WTC11 (cell line): Measurements from ENCODE around the gene FABP7.

Experiments used
- ELF4 ChIP-seq: sonication (generic); formaldehyde crosslinking; IDR thresholded peaks from 2 replicates; pipeline ENCODE4 v1.8.1; 2022; ENCODE audit warnings: low read depth, mild to moderate bottlenecking, moderate library complexity, missing genetic modification reagents
- GABPB1 ChIP-seq: sonication (generic); formaldehyde crosslinking; IDR thresholded peaks from 2 replicates; pipeline ENCODE4 v1.8.1; 2023; ENCODE audit warnings: mild to moderate bottlenecking, missing genetic modification reagents
- IRF2 ChIP-seq: sonication (generic); formaldehyde crosslinking; IDR thresholded peaks from 2 replicates; pipeline ENCODE4 v1.8.0; 2022; ENCODE audit warnings: low read depth, missing genetic modification reagents, borderline replicate concordance
- JUN ChIP-seq: sonication (generic); formaldehyde crosslinking; IDR thresholded peaks from 2 replicates; pipeline ENCODE4 v1.8.0; 2023; ENCODE audit warnings: mild to moderate bottlenecking, missing genetic modification reagents
- MYBL2 ChIP-seq: sonication (generic); formaldehyde crosslinking; IDR thresholded peaks from 2 replicates; pipeline ENCODE4 v1.8.1; 2023; ENCODE audit warnings: mild to moderate bottlenecking, moderate library complexity, missing genetic modification reagents
- NFYB ChIP-seq: sonication (generic); formaldehyde crosslinking; conservative IDR thresholded peaks from 2 replicates; pipeline ENCODE4 v1.8.0; 2022; ENCODE audit warnings: low read depth, missing genetic modification reagents
- SMAD4 ChIP-seq: sonication (generic); formaldehyde crosslinking; IDR thresholded peaks from 2 replicates; pipeline ENCODE4 v1.8.0; 2022; ENCODE audit warnings: mild to moderate bottlenecking, missing genetic modification reagents
- TEAD4 ChIP-seq: sonication (generic); formaldehyde crosslinking; IDR thresholded peaks from 2 replicates; pipeline ENCODE4 v1.8.0; 2022; ENCODE audit warnings: mild to moderate bottlenecking, missing genetic modification reagents
- ZNF121 ChIP-seq: sonication (generic); formaldehyde crosslinking; IDR thresholded peaks from 2 replicates; pipeline ENCODE4 v1.8.0; 2023; ENCODE audit warnings: missing genetic modification reagents
- ZNF138 ChIP-seq: sonication (generic); formaldehyde crosslinking; conservative IDR thresholded peaks from 2 replicates; pipeline ENCODE4 v1.8.1; 2022; ENCODE audit warnings: mild to moderate bottlenecking, moderate library complexity, missing genetic modification reagents
- ZNF263 ChIP-seq: sonication (generic); formaldehyde crosslinking; IDR thresholded peaks from 2 replicates; pipeline ENCODE4 v1.8.1; 2022; ENCODE audit warnings: low read depth, mild to moderate bottlenecking, moderate library complexity, missing genetic modification reagents
- TF ChIP-seq, protein P1 (sequence below): fragments of 200-600 bp; IDR thresholded peaks from 2 replicates; pipeline ENCODE4 v1.8.0; 2022; ENCODE audit warnings: antibody characterized with exemption
- TF ChIP-seq, protein P2 (sequence below): sonication (generic); formaldehyde crosslinking; IDR thresholded peaks from 2 replicates; pipeline ENCODE4 v1.8.0; 2023; ENCODE audit warnings: missing genetic modification reagents
- TF ChIP-seq, protein P3 (sequence below): sonication (generic); formaldehyde crosslinking; IDR thresholded peaks from 2 replicates; pipeline ENCODE4 v1.8.1; 2023; ENCODE audit warnings: mild to moderate bottlenecking, missing genetic modification reagents

DNA sequence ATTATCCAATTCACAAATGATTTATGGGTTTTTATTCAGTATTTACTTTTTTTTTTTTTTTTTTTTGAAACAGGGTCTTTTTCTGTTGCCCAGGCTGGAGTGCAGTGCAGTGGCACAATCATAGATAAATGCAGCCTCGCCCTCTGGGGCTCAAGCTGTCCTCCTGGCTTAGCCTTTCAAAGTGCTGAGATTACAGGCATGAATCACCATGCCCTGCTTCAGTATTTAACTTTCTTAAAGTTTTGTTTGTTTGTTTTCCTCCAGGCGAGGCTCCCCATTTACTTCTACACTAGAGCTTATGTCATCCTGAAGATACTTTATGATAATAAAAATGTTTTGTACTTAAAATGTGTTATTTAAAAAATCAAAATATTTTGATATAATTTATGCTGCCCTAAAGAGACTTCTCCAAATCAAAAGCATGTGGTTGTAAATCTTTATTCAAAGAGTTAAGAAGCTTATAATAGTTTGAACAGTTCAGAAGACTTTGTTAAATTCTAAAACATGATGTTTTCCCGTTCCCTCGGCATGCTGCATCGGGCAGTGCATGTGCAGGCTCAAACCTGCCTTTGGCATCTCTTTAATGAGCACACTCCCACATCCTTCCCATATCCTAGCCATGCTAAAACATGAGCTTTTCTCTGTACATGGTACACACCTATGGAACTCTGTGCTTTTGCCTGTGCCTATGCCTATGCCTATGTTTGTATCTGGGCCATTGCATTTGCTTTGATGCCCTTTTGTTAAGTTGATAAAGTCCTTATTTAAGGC, 20.6 kb downstream of the FABP7 start:
- TF ChIP-seq MYBL2 (no peak), NFYB (no peak), ZNF263 (CRISPR knock-in tag) (no peak), IRF2 (CRISPR knock-in tag) (no peak), SMAD4 (CRISPR knock-in tag) (no peak), GABPB1 (CRISPR knock-in tag) (no peak), ZNF138 (CRISPR knock-in tag) (no peak), ELF4 (no peak), ZNF121 (CRISPR knock-in tag) (no peak), TEAD4 (no peak), JUN (CRISPR knock-in tag) (no peak)
- TF ChIP-seq, protein P1, sequence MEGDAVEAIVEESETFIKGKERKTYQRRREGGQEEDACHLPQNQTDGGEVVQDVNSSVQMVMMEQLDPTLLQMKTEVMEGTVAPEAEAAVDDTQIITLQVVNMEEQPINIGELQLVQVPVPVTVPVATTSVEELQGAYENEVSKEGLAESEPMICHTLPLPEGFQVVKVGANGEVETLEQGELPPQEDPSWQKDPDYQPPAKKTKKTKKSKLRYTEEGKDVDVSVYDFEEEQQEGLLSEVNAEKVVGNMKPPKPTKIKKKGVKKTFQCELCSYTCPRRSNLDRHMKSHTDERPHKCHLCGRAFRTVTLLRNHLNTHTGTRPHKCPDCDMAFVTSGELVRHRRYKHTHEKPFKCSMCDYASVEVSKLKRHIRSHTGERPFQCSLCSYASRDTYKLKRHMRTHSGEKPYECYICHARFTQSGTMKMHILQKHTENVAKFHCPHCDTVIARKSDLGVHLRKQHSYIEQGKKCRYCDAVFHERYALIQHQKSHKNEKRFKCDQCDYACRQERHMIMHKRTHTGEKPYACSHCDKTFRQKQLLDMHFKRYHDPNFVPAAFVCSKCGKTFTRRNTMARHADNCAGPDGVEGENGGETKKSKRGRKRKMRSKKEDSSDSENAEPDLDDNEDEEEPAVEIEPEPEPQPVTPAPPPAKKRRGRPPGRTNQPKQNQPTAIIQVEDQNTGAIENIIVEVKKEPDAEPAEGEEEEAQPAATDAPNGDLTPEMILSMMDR = no peak
- TF ChIP-seq, protein P2, sequence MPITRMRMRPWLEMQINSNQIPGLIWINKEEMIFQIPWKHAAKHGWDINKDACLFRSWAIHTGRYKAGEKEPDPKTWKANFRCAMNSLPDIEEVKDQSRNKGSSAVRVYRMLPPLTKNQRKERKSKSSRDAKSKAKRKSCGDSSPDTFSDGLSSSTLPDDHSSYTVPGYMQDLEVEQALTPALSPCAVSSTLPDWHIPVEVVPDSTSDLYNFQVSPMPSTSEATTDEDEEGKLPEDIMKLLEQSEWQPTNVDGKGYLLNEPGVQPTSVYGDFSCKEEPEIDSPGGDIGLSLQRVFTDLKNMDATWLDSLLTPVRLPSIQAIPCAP (CRISPR knock-in tag) = no peak
- TF ChIP-seq, protein P3, sequence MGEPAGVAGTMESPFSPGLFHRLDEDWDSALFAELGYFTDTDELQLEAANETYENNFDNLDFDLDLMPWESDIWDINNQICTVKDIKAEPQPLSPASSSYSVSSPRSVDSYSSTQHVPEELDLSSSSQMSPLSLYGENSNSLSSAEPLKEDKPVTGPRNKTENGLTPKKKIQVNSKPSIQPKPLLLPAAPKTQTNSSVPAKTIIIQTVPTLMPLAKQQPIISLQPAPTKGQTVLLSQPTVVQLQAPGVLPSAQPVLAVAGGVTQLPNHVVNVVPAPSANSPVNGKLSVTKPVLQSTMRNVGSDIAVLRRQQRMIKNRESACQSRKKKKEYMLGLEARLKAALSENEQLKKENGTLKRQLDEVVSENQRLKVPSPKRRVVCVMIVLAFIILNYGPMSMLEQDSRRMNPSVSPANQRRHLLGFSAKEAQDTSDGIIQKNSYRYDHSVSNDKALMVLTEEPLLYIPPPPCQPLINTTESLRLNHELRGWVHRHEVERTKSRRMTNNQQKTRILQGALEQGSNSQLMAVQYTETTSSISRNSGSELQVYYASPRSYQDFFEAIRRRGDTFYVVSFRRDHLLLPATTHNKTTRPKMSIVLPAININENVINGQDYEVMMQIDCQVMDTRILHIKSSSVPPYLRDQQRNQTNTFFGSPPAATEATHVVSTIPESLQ (CRISPR knock-in tag) = no peak
